HepG2 (cell line): ENCODE measurements around the gene TRIM25. TPM values are rescaled to one million over a fixed set of nuclear protein-coding genes. Genes with fewer than 3 reads are reported as not detected.

Experiments used
- BCL3 ChIP-seq: sonication (generic); formaldehyde crosslinking; IDR thresholded peaks from 2 replicates; pipeline ENCODE4 v1.5.1; 2020; ENCODE audit warnings: mild to moderate bottlenecking, missing genetic modification reagents, moderate library complexity
- CHD2 ChIP-seq: IDR thresholded peaks from 2 replicates; pipeline ENCODE4 v1.6.1; 2011; ENCODE audit warnings: low read depth, low read length, improper control_type of control experiment
- FOXM1 ChIP-seq: sonication (generic); formaldehyde crosslinking; IDR thresholded peaks from 2 replicates; pipeline ENCODE4 v1.5.0; 2020; ENCODE audit warnings: missing genetic modification reagents
- HINFP ChIP-seq: sonication (generic); formaldehyde crosslinking; IDR thresholded peaks from 2 replicates; pipeline ENCODE4 v1.4.0; 2020; ENCODE audit warnings: low read depth, mild to moderate bottlenecking, missing genetic modification reagents
- HMGXB4 ChIP-seq, 2 experiments: sonication (generic) in 1 of 2; formaldehyde crosslinking in 1 of 2; IDR thresholded peaks; 2 replicates each; pipeline versions ENCODE4 v1.4.0 to v1.6.1; 2018 to 2020; ENCODE audit warnings: missing genetic modification reagents in 2 of 2, borderline replicate concordance in 1 of 2, low read depth in 1 of 2, mild to moderate bottlenecking in 1 of 2, missing biosample characterization in 1 of 2
- KLF6 ChIP-seq: IDR thresholded peaks from 2 replicates; pipeline ENCODE4 v1.8.0; 2016; ENCODE audit warnings: missing biosample characterization, missing genetic modification reagents
- NR2F2 ChIP-seq: IDR thresholded peaks from 2 replicates; pipeline ENCODE4 v1.6.1; 2012; ENCODE audit warnings: low read depth, inconsistent platforms, borderline replicate concordance
- POGK ChIP-seq: sonication (generic); formaldehyde crosslinking; conservative IDR thresholded peaks from 2 replicates; pipeline ENCODE4 v1.8.0; 2022; ENCODE audit warnings: mild to moderate bottlenecking, moderate library complexity, missing genetic modification reagents
- SAP130 ChIP-seq: IDR thresholded peaks from 2 replicates; pipeline ENCODE4 v1.6.1; 2016; ENCODE audit warnings: low read depth
- SOX6 ChIP-seq, 2 experiments: fragments of 450-650 bp in 1 of 2; sonication (generic) in 1 of 2; formaldehyde crosslinking in 1 of 2; IDR thresholded peaks; 2 replicates each; pipeline versions ENCODE4 v1.4.0 to v1.6.1; 2017 to 2020; ENCODE audit warnings: antibody characterized with exemption in 1 of 2, mild to moderate bottlenecking in 1 of 2, missing genetic modification reagents in 1 of 2
- ZFAT ChIP-seq: sonication (generic); formaldehyde crosslinking; conservative IDR thresholded peaks from 2 replicates; pipeline ENCODE4 v1.8.1; 2023; ENCODE audit warnings: missing genetic modification reagents, inconsistent platforms
- ZFP90 ChIP-seq: sonication (generic); formaldehyde crosslinking; IDR thresholded peaks from 2 replicates; pipeline ENCODE4 v1.8.0; 2022; ENCODE audit warnings: missing genetic modification reagents, mild to moderate bottlenecking, inconsistent platforms, borderline replicate concordance
- ZNF615 ChIP-seq: sonication (generic); formaldehyde crosslinking; IDR thresholded peaks from 2 replicates; pipeline ENCODE4 v1.5.0; 2020; ENCODE audit warnings: mild to moderate bottlenecking, missing genetic modification reagents, borderline replicate concordance
- ZNF747 ChIP-seq: sonication (generic); formaldehyde crosslinking; IDR thresholded peaks from 2 replicates; pipeline ENCODE4 v1.8.1; 2023; ENCODE audit warnings: missing genetic modification reagents, mild to moderate bottlenecking, borderline replicate concordance
- ZNF772 ChIP-seq: sonication (generic); formaldehyde crosslinking; IDR thresholded peaks from 2 replicates; pipeline ENCODE4 v1.5.0; 2020; ENCODE audit warnings: mild to moderate bottlenecking, missing genetic modification reagents
- ZNF776 ChIP-seq: sonication (generic); formaldehyde crosslinking; IDR thresholded peaks from 2 replicates; pipeline ENCODE4 v1.4.0; 2020; ENCODE audit warnings: mild to moderate bottlenecking, missing genetic modification reagents
- ZNF790 ChIP-seq: sonication (generic); formaldehyde crosslinking; IDR thresholded peaks from 2 replicates; pipeline ENCODE4 v1.8.0; 2022; ENCODE audit warnings: missing genetic modification reagents, mild to moderate bottlenecking, borderline replicate concordance
- ZNF879 ChIP-seq: sonication (generic); formaldehyde crosslinking; IDR thresholded peaks from 2 replicates; pipeline ENCODE4 v1.8.1; 2023; ENCODE audit warnings: missing genetic modification reagents
- ZSCAN30 ChIP-seq: sonication (generic); formaldehyde crosslinking; IDR thresholded peaks from 2 replicates; pipeline ENCODE4 v1.5.0; 2020; ENCODE audit warnings: mild to moderate bottlenecking, missing genetic modification reagents
- polyA plus RNA-seq, 8 experiments: library from polyadenylated mRNA; depleted of rRNA in 3 of 8; stranded (reverse) in 7 of 8; unstranded in 1 of 8; fragments of >200 nt; fragmentation: Illumina TruSeq in 4 of 8; extraction: Trizol in 4 of 8; gene quantifications; 2 replicates each; pipeline versions ENCODE4 v1.2.1 to v1.2.3, GENCODE V29; 2011 to 2016; ENCODE audit warnings: low read depth in 4 of 8, missing spikeins in 1 of 8, mixed read lengths in 1 of 8; ENCODE audit not compliant: insufficient read depth in 1 of 8
- total RNA-seq, 5 experiments: library from RNA; depleted of rRNA; stranded (reverse); fragments of >200 nt; fragmentation: Illumina TruSeq; extraction: Trizol; gene quantifications; 2 replicates each; pipeline ENCODE4 v1.2.3, GENCODE V29; 2016; ENCODE audit warnings: low read depth in 1 of 5
- TF ChIP-seq, protein P1 (sequence below): fragments of 450-650 bp; IDR thresholded peaks from 2 replicates; pipeline ENCODE4 v1.6.1; 2017
- TF ChIP-seq, protein P2 (sequence below): sonication (generic); formaldehyde crosslinking; IDR thresholded peaks from 2 replicates; pipeline ENCODE4 v1.5.0; 2020; ENCODE audit warnings: missing genetic modification reagents

Gene TRIM25
- total and polyA plus RNA-seq, 2 of the 13 experiments (the other 11 are each of a cell fraction or from before 2014, with no cell fraction given) = 30.8 to 42.2 TPM

GRCh38 chr17:56913353-56913866, 439 bp downstream of the TRIM25 start (continued):
- no peak; the same call in 1 of the 2 replicates for TF ChIP-seq HINFP (CRISPR knock-in tag)
- TF ChIP-seq, protein P1, sequence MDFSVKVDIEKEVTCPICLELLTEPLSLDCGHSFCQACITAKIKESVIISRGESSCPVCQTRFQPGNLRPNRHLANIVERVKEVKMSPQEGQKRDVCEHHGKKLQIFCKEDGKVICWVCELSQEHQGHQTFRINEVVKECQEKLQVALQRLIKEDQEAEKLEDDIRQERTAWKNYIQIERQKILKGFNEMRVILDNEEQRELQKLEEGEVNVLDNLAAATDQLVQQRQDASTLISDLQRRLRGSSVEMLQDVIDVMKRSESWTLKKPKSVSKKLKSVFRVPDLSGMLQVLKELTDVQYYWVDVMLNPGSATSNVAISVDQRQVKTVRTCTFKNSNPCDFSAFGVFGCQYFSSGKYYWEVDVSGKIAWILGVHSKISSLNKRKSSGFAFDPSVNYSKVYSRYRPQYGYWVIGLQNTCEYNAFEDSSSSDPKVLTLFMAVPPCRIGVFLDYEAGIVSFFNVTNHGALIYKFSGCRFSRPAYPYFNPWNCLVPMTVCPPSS = no peak
- 0 out of 2 replicates have a peak, but pooled peaks have one; percentile 30 for TF ChIP-seq ZSCAN30 (CRISPR knock-in tag)
- peak; percentile 5; the same call in 1 of the 2 replicates for TF ChIP-seq ZNF747 (CRISPR knock-in tag)
- TF ChIP-seq ZFAT (CRISPR knock-in tag) = peak; percentile 85; the same call in 1 of the 2 replicates
- no peak for TF ChIP-seq ZNF879 (CRISPR knock-in tag)
- TF ChIP-seq ZNF615 (CRISPR knock-in tag) = peak; percentile 37; the same call in 1 of the 2 replicates
- no peak for TF ChIP-seq SOX6 (IDR thresholded peaks at IDR 0.05)
- no peak for TF ChIP-seq SOX6 (CRISPR knock-in tag; IDR thresholded peaks at IDR 0.05)
- TF ChIP-seq, protein P2, sequence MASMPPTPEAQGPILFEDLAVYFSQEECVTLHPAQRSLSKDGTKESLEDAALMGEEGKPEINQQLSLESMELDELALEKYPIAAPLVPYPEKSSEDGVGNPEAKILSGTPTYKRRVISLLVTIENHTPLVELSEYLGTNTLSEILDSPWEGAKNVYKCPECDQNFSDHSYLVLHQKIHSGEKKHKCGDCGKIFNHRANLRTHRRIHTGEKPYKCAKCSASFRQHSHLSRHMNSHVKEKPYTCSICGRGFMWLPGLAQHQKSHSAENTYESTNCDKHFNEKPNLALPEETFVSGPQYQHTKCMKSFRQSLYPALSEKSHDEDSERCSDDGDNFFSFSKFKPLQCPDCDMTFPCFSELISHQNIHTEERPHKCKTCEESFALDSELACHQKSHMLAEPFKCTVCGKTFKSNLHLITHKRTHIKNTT = no peak
- no peak; a peak in 1 of 4 replicates for TF ChIP-seq HMGXB4 (CRISPR knock-in tag; IDR thresholded peaks at IDR 0.05; ENCODE audit: borderline replicate concordance in 1 of 2, low read depth in 1 of 2)
- no peak; the same call in 1 of the 2 replicates for TF ChIP-seq ZNF772
- TF ChIP-seq BCL3 (CRISPR knock-in tag) = no peak
- no peak for TF ChIP-seq FOXM1 (CRISPR knock-in tag)
- TF ChIP-seq KLF6 (CRISPR knock-in tag) = no peak
- TF ChIP-seq SAP130 = no peak
- TF ChIP-seq NR2F2 = peak; percentile 8; the same call in 1 of the 2 replicates
- TF ChIP-seq ZNF790 (CRISPR knock-in tag) = no peak
- 0 out of 2 replicates have a peak, but pooled peaks have one; percentile 40 for TF ChIP-seq ZFP90 (CRISPR knock-in tag)
- TF ChIP-seq POGK (CRISPR knock-in tag) = no peak
- no peak for TF ChIP-seq CHD2
- peak; percentile 16; the same call in 1 of the 2 replicates for TF ChIP-seq ZNF776 (CRISPR knock-in tag)
